Hematopoietic multipotent progenitor cell treated with erythropoietin and hydrocortisone succinate and interleukin-3 and kit ligand, for 15 days (in vitro differentiated cells): ENCODE measurements around the gene PHF13.

Source experiments
- DNase-seq: peaks from one replicate; pipeline ENCODE4 v3.0.0-alpha.2; 2015; ENCODE audit warnings: low spot score

The PHF13 gene

GRCh38 chr1:6613361-6614018, at the start of gene PHF13:
Gene PHF13, plus strand, starts transcription at chr1:6613731. Its CDS starts 336 bp downstream, at chr1:6614067.
- peak; percentile 99 for DNase-seq

GRCh38 chr1:6569033-6569432, 44.5 kb upstream of the PHF13 start:
- DNase-seq: no peak

DNA sequence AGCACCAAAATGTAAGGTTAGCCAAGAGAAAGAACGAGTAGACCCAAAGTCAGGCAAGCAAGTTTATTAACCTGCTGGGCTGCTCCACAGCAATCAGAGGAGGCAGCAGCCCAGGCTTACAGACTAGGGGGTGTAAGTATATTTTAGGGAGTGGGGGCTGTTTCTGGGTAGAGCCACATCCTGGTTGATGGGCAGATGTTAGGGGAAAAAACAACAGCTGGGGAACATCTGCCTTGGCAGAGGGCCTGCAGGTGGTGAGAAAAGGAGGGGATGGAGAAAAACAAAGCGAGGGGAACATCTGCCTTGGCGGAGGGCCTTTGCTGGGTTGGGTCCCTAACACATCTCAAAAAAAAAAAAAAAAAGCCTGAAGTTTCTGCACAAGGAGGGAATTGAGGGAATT, 43.4 kb upstream of the PHF13 start:
- DNase-seq: no peak

DNA sequence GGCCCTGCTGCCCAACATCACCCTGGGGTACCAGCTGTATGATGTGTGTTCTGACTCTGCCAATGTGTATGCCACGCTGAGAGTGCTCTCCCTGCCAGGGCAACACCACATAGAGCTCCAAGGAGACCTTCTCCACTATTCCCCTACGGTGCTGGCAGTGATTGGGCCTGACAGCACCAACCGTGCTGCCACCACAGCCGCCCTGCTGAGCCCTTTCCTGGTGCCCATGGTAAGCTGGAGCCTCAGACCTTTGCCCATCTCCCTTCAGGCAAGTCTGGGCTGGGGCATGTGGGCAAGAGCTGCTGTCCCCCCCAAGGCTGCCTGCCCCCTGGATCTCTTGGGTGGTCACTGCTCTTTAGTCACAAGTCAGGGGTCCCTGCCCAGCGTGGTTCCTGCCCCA, 42.5 kb upstream of the PHF13 start:
- no peak for DNase-seq

GRCh38 chr1:6572653-6573383, 40.7 kb upstream of the PHF13 start:
- no peak for DNase-seq

- no peak for DNase-seq
Observed at GRCh38 chr1:6574025-6574620, 39.4 kb upstream of the PHF13 start.

DNA sequence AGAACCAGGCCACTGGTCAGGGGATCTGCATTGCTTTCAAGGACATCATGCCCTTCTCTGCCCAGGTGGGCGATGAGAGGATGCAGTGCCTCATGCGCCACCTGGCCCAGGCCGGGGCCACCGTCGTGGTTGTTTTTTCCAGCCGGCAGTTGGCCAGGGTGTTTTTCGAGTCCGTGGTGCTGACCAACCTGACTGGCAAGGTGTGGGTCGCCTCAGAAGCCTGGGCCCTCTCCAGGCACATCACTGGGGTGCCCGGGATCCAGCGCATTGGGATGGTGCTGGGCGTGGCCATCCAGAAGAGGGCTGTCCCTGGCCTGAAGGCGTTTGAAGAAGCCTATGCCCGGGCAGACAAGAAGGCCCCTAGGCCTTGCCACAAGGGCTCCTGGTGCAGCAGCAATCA, 38.7 kb upstream of the PHF13 start:
- DNase-seq: no peak

GRCh38 chr1:6577831-6578525, 35.6 kb upstream of the PHF13 start:
- DNase-seq: no peak

DNA sequence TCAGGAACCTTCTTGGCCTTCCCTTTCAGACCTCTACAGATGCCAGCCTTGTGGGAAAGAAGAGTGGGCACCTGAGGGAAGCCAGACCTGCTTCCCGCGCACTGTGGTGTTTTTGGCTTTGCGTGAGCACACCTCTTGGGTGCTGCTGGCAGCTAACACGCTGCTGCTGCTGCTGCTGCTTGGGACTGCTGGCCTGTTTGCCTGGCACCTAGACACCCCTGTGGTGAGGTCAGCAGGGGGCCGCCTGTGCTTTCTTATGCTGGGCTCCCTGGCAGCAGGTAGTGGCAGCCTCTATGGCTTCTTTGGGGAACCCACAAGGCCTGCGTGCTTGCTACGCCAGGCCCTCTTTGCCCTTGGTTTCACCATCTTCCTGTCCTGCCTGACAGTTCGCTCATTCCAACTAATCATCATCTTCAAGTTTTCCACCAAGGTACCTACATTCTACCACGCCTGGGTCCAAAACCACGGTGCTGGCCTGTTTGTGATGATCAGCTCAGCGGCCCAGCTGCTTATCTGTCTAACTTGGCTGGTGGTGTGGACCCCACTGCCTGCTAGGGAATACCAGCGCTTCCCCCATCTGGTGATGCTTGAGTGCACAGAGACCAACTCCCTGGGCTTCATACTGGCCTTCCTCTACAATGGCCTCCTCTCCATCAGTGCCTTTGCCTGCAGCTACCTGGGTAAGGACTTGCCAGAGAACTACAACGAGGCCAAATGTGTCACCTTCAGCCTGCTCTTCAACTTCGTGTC, 34.7 kb upstream of the PHF13 start:
- no peak for DNase-seq

GRCh38 chr1:6579374-6580118, 34.0 kb upstream of the PHF13 start, which contains the start of gene ZBTB48:
Gene ZBTB48, plus strand, starts transcription at chr1:6579994. Its CDS starts 616 bp downstream, at chr1:6580610.
- DNase-seq: peak; percentile 99

DNA sequence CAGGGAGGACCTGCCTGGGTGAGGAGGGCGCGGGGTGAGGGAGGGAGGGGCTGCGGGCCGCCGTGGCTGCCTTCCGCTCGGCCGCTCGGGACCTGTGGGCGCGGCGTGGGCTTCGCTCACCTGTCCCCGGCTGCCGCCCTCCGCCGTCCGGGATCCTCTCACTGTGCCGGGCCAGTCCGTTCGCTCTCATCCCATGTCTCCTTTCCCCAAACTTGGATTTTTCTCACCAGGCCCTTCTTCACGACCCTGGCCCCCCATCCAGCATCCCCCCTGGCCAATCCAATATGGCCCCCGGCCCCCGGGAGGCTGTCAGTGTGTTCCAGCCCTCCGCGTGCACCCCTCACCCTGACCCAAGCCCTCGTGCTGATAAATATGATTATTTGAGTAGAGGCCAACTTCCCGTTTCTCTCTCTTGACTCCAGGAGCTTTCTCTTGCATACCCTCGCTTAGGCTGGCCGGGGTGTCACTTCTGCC, 33.4 kb upstream of the PHF13 start:
- no peak for DNase-seq

DNA sequence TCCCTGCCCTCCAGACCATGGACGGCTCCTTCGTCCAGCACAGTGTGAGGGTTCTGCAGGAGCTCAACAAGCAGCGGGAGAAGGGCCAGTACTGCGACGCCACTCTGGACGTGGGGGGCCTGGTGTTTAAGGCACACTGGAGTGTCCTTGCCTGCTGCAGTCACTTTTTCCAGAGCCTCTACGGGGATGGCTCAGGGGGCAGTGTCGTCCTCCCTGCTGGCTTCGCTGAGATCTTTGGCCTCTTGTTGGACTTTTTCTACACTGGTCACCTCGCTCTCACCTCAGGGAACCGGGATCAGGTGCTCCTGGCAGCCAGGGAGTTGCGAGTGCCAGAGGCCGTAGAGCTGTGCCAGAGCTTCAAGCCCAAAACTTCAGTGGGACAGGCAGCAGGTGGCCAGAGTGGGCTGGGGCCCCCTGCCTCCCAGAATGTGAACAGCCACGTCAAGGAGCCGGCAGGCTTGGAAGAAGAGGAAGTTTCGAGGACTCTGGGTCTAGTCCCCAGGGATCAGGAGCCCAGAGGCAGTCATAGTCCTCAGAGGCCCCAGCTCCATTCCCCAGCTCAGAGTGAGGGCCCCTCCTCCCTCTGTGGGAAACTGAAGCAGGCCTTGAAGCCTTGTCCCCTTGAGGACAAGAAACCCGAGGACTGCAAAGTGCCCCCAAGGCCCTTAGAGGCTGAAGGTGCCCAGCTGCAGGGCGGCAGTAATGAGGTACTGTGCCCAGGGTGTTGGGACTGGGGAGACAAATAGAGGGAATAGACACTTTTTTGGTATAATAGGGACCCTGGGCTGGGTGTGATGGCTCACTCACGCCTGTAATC, 32.7 kb upstream of the PHF13 start:
- no peak for DNase-seq

DNA sequence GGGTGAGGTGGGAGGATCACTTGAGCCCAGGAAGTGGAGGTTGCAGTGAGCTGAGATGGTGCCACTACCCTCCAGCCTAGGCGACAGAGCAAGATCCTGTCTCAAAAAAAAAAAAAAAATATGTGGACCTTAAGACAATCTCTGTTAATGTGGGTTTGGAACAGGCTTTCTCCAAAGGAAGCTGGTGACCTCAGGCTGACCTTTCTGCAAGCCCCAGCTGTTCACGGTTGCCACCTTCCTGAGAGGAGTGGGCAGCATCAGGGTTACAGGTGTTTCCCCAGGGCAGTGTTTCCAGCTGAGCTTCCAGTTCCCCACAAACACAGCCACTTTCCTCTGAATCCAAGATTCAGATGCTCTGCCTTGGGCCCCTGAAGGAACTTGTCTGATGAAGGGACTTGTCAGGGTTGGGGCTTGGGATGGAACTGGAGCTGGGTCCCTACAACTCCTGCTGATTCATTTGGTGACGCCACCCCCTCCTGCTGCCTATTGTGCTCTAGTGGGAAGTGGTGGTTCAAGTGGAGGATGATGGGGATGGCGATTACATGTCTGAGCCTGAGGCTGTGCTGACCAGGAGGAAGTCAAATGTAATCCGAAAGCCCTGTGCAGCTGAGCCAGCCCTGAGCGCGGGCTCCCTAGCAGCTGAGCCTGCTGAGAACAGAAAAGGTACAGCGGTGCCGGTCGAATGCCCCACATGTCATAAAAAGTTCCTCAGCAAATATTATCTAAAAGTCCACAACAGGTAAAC, 31.8 kb upstream of the PHF13 start:
- no peak for DNase-seq

- no peak for DNase-seq
Observed at GRCh38 chr1:6582370-6582769, 31.2 kb upstream of the PHF13 start.

- DNase-seq: no peak
Observed at GRCh38 chr1:6584126-6585080, 29.1 kb upstream of the PHF13 start.

- no peak for DNase-seq
Observed at GRCh38 chr1:6585081-6585722, 28.3 kb upstream of the PHF13 start.

DNA sequence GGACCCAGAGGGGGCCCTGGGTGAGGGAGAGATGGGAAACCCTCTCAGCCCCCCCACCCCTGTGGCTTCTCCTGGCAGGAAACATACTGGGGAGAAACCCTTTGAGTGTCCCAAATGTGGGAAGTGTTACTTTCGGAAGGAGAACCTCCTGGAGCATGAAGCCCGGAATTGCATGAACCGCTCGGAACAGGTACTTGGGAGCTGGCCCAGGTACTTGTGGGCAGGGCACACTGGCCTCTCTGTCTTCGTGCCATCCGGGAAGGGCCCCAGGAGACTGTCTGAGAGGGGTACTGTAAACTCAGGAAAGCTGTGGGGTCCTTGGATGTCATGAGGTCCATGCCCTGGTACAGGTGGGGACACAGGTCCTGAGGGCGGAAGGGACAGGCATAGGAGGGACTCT, 27.7 kb upstream of the PHF13 start:
- DNase-seq: no peak

DNA sequence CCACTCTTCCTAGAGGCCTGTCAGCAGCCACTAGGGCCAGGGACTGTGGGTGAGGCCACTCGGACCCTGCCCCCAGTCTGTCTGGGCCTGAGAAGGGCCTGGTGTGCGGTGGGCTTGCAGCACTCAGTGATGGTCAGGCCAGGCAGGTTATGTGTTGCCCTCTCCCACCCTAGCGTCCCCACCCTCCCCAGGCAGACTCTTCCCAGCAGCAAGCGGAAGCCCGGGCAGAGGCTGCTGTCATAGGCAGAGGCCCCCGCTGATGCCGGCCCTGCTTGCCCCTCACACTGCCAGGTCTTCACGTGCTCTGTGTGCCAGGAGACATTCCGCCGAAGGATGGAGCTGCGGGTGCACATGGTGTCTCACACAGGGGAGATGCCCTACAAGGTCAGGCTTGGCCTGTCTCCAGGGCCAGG, 27.1 kb upstream of the PHF13 start:
- no peak for DNase-seq
